ENCODE measurements around the gene BID. TPM values are rescaled to one million over a fixed set of nuclear protein-coding genes. Genes with fewer than 3 reads are reported as not detected.

The BID gene
- total RNA-seq, 1 donor from 2014 or later = 36.4 TPM

GRCh38 chr22:17712441-17712840 is 61.8 kb downstream of the BID start:
- H3K36me3 Mint-ChIP-seq = peaks cover 10% of the 10 kb centered on the region
- H3K27me3 Mint-ChIP-seq = no peaks in the 10 kb centered on the region
- H3K4me1 Mint-ChIP-seq (ENCODE audit: unreplicated experiment) = no peaks in the 10 kb centered on the region
- DNase-seq (ENCODE audit: extremely low spot score, unreplicated experiment) = no peak
- TF ChIP-seq CTCF (conservative IDR thresholded peaks at IDR 0.05) = no peak
- H3K27ac Mint-ChIP-seq = no peak overlapping the region
- no peak overlapping the region for H3K4me3 Mint-ChIP-seq
- no peaks in the 10 kb centered on the region for H3K9me3 Mint-ChIP-seq

- Mint-ChIP-seq H3K27ac (no peak overlapping the region), H3K36me3 (peaks cover 16% of the 10 kb centered on the region), H3K4me1 (ENCODE audit: unreplicated experiment) (peaks cover 6% of the 10 kb centered on the region), H3K9me3 (no peaks in the 10 kb centered on the region), H3K27me3 (no peaks in the 10 kb centered on the region), H3K4me3 (no peak overlapping the region)
- no peak for DNase-seq (ENCODE audit: extremely low spot score, unreplicated experiment)
- TF ChIP-seq CTCF (conservative IDR thresholded peaks at IDR 0.05) = no peak
Measured at GRCh38 chr22:17710023-17710422, 64.2 kb downstream of the BID start.

GRCh38 chr22:17707526-17707925 is 66.7 kb downstream of the BID start:
- no peak for DNase-seq (ENCODE audit: extremely low spot score, unreplicated experiment)
- H3K27me3 Mint-ChIP-seq = no peaks in the 10 kb centered on the region
- no peak overlapping the region for H3K27ac Mint-ChIP-seq
- peaks cover 16% of the 10 kb centered on the region for H3K36me3 Mint-ChIP-seq
- H3K4me1 Mint-ChIP-seq (ENCODE audit: unreplicated experiment) = peaks cover 6% of the 10 kb centered on the region
- TF ChIP-seq CTCF (conservative IDR thresholded peaks at IDR 0.05) = no peak
- no peak overlapping the region for H3K4me3 Mint-ChIP-seq
- H3K9me3 Mint-ChIP-seq = no peaks in the 10 kb centered on the region

GRCh38 chr22:17706947-17707346 is 67.3 kb downstream of the BID start:
- peaks cover 16% of the 10 kb centered on the region for H3K36me3 Mint-ChIP-seq
- peaks cover 6% of the 10 kb centered on the region for H3K4me1 Mint-ChIP-seq (ENCODE audit: unreplicated experiment)
- H3K9me3 Mint-ChIP-seq = no peaks in the 10 kb centered on the region
- H3K4me3 Mint-ChIP-seq = no peak overlapping the region
- DNase-seq (ENCODE audit: extremely low spot score, unreplicated experiment) = no peak
- H3K27me3 Mint-ChIP-seq = no peaks in the 10 kb centered on the region
- TF ChIP-seq CTCF (conservative IDR thresholded peaks at IDR 0.05) = no peak
- peak overlapping the region; percentile 93 for H3K27ac Mint-ChIP-seq

GRCh38 chr22:17705951-17706900 is 68.0 kb downstream of the BID start:
- no peak for DNase-seq (ENCODE audit: extremely low spot score, unreplicated experiment)
- TF ChIP-seq CTCF (conservative IDR thresholded peaks at IDR 0.05) = no peak
- peaks cover 6% of the 10 kb centered on the region for H3K4me1 Mint-ChIP-seq (ENCODE audit: unreplicated experiment)
- H3K4me3 Mint-ChIP-seq = peak overlapping the region; percentile 44
- no peaks in the 10 kb centered on the region for H3K27me3 Mint-ChIP-seq
- H3K9me3 Mint-ChIP-seq = no peaks in the 10 kb centered on the region
- H3K27ac Mint-ChIP-seq = peak overlapping the region; percentile 93
- H3K36me3 Mint-ChIP-seq = peaks cover 16% of the 10 kb centered on the region

Measured in type B pancreatic cell (in vitro differentiated cells).